Measurements from ENCODE around the gene HACL1.

- no peak for TF ChIP-seq CTCF (conservative IDR thresholded peaks at IDR 0.05; ENCODE audit: low read depth, low read length)
- TF ChIP-seq EZH2 (IDR thresholded peaks at IDR 0.05; ENCODE audit: borderline replicate concordance, low read depth, low read length, poor library complexity, severe bottlenecking) = no peak
Observed at GRCh38 chr3:15513810-15514662, 87.3 kb downstream of the HACL1 start.
